Measurements from ENCODE around the gene ANO4. TPM values are rescaled to one million over a fixed set of nuclear protein-coding genes. Genes with fewer than 3 reads are reported as not detected.

Gene ANO4
- total and polyA plus RNA-seq, 8 donors, result 0.37 TPM; not detected in 7

DNA sequence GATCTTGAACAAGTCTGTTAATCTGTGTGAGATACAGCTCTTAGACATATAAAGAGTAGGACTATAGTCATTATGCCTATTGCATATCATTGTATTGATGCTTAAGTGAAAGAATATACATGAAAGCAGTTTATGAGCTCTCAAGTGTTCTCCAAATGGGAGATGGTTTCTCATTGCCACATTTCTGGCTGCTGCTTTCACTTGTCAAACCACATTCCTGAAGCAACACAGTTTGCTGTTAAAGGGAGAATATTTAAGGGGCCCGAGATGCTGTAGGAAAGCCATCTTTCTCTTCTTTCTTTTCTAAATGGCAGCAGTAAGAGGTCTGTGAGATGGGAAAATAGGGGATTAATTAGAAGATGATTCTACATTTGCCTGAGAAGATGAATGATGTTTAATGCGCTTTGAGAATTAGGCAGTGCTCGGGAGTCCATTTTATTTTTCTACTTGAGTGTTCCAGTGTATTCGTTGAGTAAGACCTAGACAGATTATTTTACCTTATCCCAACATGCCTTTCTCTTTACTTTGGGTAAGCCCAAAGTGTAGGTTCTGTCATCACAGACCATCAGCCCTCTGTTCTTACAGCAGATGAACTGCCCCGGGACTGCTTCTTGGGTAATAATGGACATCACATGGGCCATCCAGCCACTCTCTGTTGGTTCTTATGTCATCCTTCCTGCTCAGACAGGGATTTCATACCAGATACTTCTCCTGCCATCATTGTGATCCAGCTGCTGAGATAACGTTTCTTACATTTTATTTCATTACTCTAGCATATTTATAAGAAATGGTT lies 35.6 kb downstream of the ANO4 start:
- intact Hi-C loops (cut with DNase I; ENCODE audit: low total_unique reads), result no loop called here
- WGBS, 5 donors, result 75 to 89% (median 84%) methylated on average over 6 of the region's 6 CpGs

GRCh38 chr12:100833282-100833681 lies 38.7 kb downstream of the ANO4 start:
- Histone ChIP-seq H3K27ac (no peak overlapping the region), H3K4me1 (no peaks in the 10 kb centered on the region), H3K9me3 (no peaks in the 10 kb centered on the region), H3K4me3 (no peak overlapping the region), H3K27me3 (no peaks in the 10 kb centered on the region), H3K36me3 (no peaks in the 10 kb centered on the region)
- TF ChIP-seq POLR2A (IDR thresholded peaks at IDR 0.05), result no peak
- no peak for TF ChIP-seq POLR2AphosphoS5 (IDR thresholded peaks at IDR 0.05)
- TF ChIP-seq, protein P1, sequence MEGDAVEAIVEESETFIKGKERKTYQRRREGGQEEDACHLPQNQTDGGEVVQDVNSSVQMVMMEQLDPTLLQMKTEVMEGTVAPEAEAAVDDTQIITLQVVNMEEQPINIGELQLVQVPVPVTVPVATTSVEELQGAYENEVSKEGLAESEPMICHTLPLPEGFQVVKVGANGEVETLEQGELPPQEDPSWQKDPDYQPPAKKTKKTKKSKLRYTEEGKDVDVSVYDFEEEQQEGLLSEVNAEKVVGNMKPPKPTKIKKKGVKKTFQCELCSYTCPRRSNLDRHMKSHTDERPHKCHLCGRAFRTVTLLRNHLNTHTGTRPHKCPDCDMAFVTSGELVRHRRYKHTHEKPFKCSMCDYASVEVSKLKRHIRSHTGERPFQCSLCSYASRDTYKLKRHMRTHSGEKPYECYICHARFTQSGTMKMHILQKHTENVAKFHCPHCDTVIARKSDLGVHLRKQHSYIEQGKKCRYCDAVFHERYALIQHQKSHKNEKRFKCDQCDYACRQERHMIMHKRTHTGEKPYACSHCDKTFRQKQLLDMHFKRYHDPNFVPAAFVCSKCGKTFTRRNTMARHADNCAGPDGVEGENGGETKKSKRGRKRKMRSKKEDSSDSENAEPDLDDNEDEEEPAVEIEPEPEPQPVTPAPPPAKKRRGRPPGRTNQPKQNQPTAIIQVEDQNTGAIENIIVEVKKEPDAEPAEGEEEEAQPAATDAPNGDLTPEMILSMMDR (IDR thresholded peaks at IDR 0.05), result no peak
- TF ChIP-seq EP300 (IDR thresholded peaks at IDR 0.05), result no peak
- intact Hi-C loops (cut with DNase I; ENCODE audit: low total_unique reads), result no loop called here
- DNase-seq, result no peak

More for the DNA sequence above, 35.6 kb downstream of the ANO4 start:
- TF ChIP-seq, protein P1 (IDR thresholded peaks at IDR 0.05), result no peak
- TF ChIP-seq EP300 (IDR thresholded peaks at IDR 0.05) (no peak), POLR2AphosphoS5 (IDR thresholded peaks at IDR 0.05) (no peak), POLR2A (IDR thresholded peaks at IDR 0.05) (no peak)
- no peaks in the 10 kb centered on the region for H3K9me3 ChIP-seq
- no peak for DNase-seq
- H3K4me1 ChIP-seq, result no peaks in the 10 kb centered on the region
- H3K4me3 ChIP-seq, result no peak overlapping the region
- no peak overlapping the region for H3K27ac ChIP-seq
- H3K36me3 ChIP-seq, result no peaks in the 10 kb centered on the region
- no peaks in the 10 kb centered on the region for H3K27me3 ChIP-seq

- intact Hi-C loops (cut with DNase I; ENCODE audit: low total_unique reads), result no loop called here
- no peak overlapping the region for H3K4me3 ChIP-seq
- DNase-seq, result no peak
- H3K4me1 ChIP-seq, result no peaks in the 10 kb centered on the region
- WGBS, 5 donors, result 41 to 64% (median 55%) methylated on average over 1 of the region's 1 CpG
- H3K27ac ChIP-seq, result no peak overlapping the region
- TF ChIP-seq, protein P1 (IDR thresholded peaks at IDR 0.05), result no peak
- TF ChIP-seq EP300 (IDR thresholded peaks at IDR 0.05), result no peak
- TF ChIP-seq POLR2A (IDR thresholded peaks at IDR 0.05), result no peak
- TF ChIP-seq POLR2AphosphoS5 (IDR thresholded peaks at IDR 0.05), result no peak
- no peaks in the 10 kb centered on the region for H3K36me3 ChIP-seq
- H3K9me3 ChIP-seq, result no peaks in the 10 kb centered on the region
- H3K27me3 ChIP-seq, result no peaks in the 10 kb centered on the region
These were observed 46.2 kb downstream of the ANO4 start for GRCh38 chr12:100840748-100841147.

GRCh38 chr12:100842156-100842555 lies 47.6 kb downstream of the ANO4 start:
- Histone ChIP-seq H3K9me3 (no peaks in the 10 kb centered on the region), H3K27me3 (no peaks in the 10 kb centered on the region), H3K27ac (no peak overlapping the region), H3K36me3 (no peaks in the 10 kb centered on the region), H3K4me3 (no peak overlapping the region), H3K4me1 (no peaks in the 10 kb centered on the region)
- no peak for TF ChIP-seq EP300 (IDR thresholded peaks at IDR 0.05)
- TF ChIP-seq, protein P1 (IDR thresholded peaks at IDR 0.05), result no peak
- no peak for TF ChIP-seq POLR2A (IDR thresholded peaks at IDR 0.05)
- TF ChIP-seq POLR2AphosphoS5 (IDR thresholded peaks at IDR 0.05), result no peak
- DNase-seq, result no peak
- 32 to 53% (median 37%) methylated on average over 1 of the region's 1 CpG for WGBS, 5 donors
- intact Hi-C loops (cut with DNase I; ENCODE audit: low total_unique reads), result no loop called here

All from stomach (tissue), 9 donors.